ENCODE measurements around the gene AATK.

- TF ChIP-seq NFRKB (IDR thresholded peaks at IDR 0.05) (no peak), FOXA1 (IDR thresholded peaks at IDR 0.05) (no peak), PKNOX1 (IDR thresholded peaks at IDR 0.05) (no peak), FOXM1 (IDR thresholded peaks at IDR 0.05; ENCODE audit: borderline replicate concordance) (no peak), ELF4 (IDR thresholded peaks at IDR 0.05) (no peak), TARDBP (IDR thresholded peaks at IDR 0.05) (no peak)
Measured at GRCh38 chr17:81111066-81111465, 55.0 kb downstream of the AATK start.

All from HEK293T (cell line).